Inferior parietal cortex (tissue), 1 donor: ENCODE data around the gene RHBDL1.
A peak's percentile ranks its signal among the peaks of the same experiment; 100 is the strongest.

Experiments used
- DNase-seq: peaks from one replicate; pipeline ENCODE4 v3.0.0-alpha.2; 2016; ENCODE audit errors: extremely low spot score

RHBDL1 gene

DNA sequence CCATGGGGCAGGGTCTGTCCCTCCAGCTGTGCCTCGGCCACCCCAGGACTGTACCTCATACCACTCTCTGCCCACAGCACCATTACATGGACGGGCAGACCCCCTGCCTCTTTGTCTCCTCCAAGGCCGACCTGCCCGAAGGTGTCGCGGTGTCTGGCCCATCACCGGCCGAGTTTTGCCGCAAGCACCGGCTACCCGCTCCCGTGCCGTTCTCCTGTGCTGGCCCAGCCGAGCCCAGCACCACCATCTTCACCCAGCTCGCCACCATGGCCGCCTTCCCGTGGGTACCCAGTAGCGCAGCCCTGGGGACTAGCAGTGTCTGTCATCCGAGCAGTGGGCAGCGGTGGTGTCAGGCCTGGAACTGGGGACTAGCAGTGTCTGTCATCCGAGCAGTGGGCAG is 2.6 kb upstream of the RHBDL1 start:
- DNase-seq, result no peak

DNA sequence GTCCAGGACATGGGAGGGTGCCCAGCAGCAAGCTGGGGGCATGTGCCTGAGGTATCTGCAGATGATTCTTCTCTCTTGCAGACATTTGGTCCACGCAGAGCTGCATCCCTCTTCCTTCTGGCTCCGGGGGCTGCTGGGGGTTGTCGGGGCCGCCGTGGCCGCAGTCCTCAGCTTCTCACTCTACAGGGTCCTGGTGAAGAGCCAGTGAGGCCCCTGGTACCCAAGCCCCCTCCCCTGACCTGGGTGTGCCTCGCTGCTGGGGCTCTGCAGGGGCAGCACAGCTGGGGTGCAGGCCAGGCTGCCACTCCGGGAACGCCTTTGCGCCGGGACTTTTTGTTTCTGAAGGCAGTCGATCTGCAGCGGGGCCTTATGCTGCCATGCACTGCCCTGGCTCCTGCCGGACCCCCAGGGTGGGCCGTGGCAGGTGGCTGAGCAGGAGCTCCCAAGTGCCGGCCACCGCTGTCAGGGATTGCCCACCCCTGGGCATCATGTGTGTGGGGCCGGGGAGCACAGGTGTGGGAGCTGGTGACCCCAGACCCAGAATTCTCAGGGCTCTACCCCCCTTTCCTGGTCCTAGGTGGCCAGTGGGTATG is 2.0 kb upstream of the RHBDL1 start:
- no peak for DNase-seq

DNA sequence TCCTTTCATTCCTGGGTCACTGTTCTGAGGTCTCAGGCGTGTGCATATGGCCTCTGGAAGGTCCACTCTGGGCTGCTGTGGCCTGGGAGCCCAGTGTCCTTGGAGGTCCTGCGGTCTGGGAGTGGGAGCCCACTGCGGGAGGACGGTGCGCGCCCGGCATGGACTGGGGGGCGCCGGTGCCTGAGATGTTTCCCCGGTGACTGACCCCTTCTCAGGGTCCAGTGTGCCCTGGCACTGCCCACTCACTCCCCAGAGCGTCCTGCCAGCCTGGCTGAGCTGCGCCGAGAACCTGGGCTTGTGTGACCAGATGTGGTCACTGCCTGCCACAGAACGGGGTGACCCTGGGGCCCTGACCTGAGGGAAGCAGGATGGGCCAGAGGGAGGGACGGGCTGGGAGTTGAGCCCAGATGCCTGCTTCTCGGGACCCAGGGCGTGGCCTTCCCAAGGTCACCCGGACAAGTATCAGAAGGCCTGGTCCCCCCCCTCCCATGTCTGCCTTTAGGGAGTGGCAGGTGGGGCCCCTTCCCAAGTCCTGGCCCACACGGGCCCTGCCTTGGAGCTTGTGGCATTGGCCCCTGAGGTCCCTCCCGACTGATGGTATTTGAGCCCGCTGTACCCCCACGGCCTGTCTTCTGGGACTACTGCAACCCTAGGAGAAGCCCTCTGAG is 1.1 kb upstream of the RHBDL1 start:
- no peak for DNase-seq

DNA sequence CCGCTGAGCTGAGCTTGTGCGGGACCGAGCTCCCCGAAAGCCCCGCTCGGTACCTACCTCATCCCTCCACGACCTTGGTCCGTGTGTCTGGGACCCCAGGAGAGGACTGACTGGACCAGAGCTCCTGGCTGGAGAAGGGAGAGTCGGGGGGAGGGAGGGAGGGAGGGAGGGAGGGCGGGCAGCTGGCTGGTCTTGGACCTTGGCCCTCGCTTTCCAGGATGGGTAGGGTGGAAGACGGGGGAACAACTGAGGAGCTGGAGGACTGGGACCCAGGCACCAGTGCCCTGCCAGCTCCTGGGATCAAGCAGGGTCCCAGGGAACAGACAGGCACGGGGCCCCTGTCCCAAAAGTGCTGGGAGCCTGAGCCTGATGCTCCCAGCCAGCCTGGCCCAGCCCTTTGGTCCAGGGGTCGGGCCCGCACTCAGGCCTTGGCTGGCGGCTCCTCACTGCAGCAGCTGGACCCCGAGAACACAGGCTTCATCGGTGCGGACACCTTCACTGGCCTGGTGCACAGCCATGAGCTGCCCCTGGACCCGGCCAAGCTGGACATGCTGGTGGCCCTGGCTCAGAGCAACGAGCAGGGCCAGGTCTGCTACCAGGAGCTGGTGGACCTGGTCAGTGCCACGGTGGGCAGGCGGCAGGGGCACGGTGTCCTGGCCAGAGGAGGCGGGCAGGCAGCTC is 553 bp downstream of the RHBDL1 start:
- no peak for DNase-seq

DNA sequence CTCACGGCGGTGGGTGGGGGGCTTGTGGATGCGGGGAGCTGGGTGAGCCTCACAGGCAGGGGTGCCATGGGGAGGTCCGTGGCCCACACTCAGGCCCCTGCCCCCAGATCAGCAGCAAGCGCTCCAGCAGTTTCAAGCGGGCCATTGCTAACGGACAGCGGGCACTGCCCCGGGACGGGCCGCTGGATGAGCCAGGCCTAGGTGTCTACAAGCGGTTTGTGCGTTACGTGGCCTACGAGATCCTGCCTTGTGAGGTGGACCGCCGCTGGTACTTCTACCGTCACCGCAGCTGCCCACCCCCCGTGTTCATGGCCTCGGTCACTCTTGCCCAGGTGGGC is 1.1 kb downstream of the RHBDL1 start:
- no peak for DNase-seq

DNA sequence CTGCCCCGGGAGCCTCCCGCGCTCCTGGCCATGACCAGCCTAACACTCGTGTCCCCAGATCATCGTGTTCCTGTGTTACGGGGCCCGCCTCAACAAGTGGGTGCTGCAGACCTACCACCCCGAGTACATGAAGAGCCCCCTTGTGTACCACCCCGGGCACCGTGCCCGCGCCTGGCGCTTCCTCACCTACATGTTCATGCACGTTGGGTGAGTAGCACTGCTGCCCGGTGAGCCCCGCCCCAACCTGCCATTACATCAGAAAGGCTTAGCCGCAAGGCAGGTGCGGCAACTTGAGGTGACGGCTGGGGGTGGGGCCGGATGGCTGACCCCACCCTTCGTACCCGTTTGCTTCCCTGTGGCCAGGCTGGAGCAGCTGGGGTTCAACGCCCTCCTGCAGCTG is 1.4 kb downstream of the RHBDL1 start:
- no peak for DNase-seq

DNA sequence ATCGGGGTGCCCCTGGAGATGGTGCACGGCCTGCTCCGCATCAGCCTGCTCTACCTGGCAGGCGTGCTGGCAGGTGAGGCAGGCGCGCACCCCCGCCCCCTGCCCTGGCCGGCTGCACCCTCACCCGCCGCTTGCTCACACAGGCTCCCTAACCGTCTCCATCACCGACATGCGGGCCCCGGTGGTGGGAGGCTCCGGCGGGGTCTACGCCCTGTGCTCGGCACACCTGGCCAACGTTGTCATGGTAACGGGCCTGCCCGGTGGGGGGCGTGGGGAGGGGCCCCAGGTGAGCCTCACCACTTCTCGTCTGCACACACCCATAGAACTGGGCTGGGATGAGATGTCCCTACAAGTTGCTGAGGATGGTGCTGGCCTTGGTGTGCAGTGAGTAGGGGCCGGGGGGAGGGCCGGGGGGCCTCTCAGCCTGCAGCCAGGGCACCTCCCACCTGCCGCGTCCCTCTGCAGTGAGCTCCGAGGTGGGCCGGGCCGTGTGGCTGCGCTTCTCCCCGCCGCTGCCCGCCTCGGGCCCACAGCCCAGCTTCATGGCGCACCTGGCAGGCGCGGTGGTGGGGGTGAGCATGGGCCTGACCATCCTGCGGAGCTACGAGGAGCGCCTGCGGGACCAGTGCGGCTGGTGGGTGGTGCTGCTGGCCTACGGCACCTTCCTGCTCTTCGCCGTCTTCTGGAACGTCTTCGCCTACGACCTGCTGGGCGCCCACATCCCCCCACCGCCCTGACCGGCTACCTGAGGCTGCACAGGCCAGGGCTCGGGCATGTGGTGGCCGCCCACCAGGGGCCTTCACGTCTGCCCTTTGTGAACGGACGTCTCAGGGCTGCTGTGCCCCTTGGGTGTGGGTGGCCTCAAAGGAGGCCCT is 2.1 kb downstream of the RHBDL1 start:
- DNase-seq, result no peak

DNA sequence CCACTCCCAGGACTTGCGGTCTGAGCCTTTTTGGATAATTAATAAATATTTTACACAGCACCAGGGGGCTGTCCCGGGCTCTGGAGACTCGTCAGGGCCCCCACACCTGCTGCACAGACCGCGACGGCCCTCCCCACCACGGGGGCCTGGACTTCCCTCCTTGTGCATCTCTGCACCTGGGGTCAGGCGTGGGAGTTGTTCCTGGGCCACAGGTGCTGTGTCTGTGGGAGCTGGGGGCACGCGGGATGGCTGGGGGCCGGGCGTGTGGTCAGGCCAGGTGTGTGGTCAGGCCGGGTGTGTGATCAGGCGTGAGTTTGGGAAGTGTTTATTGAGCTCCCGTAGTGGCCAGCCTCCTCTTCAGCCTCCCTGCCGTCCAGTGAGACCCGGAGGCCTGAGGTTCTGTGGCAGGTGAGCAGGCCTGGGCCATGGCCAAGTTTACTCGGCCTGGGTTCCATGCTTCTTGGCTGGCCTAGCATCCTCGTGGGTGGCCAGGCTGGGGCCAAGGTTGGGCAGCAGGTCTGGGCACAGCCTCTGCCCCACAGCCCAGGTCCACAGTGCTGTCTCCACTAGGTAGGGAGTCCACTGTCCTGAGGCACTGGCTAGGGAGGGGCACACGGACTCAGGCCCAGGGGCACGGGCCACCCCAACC is 2.9 kb downstream of the RHBDL1 start:
- no peak for DNase-seq

DNA sequence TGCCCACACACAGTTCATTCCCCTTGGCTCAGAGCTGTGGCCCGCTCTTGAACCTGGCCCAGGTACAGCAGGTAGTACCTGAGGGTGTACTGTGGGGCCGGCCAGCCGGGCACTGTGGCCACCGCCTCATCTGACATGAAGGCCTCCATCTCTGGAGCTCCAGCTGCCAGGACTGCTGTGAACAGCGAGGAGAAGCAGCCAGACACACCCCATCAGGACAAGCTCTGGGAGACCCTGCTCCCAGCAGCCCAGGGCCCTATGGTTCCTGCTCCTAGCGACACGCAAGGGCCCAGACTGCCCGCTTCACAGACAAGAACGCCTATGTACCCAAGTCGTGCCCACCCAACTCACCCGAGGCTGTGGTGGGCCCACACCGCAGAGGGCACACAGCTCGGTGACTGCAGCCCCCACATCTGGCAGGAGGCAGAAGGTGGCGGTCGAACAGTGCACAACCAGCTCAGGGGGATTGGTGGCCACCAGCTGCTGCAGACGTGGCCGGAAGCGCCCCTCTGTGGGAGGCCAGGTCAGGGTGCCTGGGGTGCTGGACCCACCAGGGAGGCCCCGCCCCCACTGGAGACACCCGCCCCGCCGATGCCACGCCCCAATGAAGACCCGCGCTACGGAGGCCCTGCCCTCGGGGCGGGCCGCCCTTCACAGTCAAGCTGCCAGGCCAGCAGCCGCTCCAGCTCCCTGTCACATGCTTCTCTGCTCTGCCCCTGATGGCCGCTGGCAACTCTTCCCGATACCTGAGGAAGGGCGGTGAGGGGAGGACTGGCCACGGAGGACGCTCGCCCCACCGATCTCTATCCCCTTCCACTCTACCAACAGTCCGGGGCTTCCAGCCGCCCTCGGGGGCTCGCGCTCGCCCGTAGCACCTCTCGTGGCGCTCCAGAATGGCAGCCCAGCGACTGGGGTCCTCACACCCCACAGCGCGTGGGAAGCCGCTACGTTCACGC is 3.7 kb downstream of the RHBDL1 start:
- no peak for DNase-seq

DNA sequence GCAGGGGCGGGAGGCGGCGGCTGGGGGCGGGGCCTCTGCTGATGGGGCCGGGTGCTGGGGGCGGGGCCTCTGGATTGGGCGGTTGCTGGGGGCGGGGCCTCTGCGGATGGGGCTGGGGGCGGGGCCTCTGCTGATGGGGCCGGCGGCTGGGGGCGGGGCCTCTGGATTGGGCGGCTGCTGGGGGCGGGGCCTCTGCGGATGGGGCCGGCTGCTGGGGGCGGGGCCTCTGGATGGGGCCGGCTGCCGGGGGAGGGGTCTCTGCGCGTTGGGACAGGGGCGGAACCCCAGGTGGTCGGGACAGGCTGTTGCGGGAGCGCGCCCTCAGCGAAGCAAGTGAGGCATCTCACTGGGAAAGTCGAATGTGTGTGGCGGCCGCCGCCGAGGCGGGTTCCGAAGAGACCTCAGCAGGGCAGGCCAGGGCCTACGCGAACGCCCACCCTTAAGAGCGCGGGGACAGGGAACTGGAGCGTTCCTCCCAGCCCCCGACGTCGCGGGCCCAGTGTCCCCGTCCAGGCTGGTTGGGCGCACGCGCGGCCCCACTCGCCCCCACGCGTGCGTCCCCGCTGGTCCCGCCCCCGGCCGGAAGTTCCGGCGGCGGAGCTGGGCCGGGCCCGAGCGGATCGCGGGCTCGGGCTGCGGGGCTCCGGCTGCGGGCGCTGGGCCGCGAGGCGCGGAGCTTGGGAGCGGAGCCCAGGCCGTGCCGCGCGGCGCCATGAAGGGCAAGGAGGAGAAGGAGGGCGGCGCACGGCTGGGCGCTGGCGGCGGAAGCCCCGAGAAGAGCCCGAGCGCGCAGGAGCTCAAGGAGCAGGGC is 4.5 kb downstream of the RHBDL1 start, which contains the start of gene STUB1:
STUB1 (plus strand) TSS at position 597 of the 811 bp plus-strand sequence; CDS start at position 713, 116 bp downstream.
- DNase-seq, result peak; percentile 75

DNA sequence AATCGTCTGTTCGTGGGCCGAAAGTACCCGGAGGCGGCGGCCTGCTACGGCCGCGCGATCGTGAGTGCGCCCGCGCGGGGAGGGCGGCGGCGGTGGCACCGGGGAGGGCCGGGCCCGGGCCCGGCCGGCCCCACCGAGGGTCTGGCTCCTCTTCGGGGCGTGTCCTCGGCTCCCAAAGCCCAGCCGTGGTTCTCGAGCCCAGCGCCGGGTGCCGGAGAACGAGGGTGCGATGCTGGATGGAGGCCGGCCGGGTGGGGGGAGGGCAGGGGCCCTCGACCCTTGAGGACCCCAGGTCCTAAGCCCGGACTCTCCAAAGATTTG is 5.1 kb downstream of the RHBDL1 start:
- no peak for DNase-seq

DNA sequence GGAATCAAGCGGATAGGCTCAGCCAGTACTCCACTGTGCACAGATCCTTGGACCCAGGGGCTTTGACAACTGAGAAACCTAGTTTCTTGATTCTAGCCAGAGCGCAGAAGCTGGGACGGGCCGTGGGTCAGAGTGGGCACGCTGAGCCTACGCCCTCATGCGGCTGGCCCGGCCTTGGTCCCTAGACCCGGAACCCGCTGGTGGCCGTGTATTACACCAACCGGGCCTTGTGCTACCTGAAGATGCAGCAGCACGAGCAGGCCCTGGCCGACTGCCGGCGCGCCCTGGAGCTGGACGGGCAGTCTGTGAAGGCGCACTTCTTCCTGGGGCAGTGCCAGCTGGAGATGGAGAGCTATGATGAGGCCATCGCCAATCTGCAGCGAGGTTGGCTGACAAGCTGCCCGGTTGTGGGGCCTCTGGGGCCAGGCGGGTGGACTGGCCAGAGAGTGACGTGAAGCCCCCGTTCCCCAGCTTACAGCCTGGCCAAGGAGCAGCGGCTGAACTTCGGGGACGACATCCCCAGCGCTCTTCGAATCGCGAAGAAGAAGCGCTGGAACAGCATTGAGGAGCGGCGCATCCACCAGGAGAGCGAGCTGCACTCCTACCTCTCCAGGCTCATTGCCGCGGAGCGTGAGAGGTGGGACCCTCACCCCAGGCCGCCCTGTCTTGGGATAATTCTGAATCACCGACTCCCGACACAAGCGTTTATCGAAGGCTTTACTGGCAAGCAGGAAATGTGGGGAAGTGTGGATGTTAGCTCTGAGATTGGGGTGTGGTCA is 5.7 kb downstream of the RHBDL1 start:
- no peak for DNase-seq

DNA sequence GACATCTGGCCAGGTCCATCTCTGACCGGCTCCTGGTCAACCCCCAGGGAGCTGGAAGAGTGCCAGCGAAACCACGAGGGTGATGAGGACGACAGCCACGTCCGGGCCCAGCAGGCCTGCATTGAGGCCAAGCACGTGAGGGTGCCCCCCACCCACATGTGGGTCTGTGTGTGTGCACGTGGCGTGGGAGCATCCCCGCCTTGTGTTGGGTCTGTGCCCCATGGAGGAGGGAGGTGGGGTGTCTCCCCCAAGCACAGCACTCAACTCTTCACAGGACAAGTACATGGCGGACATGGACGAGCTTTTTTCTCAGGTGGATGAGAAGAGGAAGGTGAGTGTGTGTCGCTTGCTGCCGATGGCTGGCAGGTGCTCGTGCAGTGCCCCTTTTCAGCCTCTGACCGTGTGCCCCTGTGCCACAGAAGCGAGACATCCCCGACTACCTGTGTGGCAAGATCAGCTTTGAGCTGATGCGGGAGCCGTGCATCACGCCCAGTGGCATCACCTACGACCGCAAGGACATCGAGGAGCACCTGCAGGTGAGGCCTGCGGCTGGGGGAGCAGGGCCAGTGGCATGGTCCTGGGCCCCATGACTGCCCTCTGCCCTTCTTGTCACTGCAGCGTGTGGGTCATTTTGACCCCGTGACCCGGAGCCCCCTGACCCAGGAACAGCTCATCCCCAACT is 6.4 kb downstream of the RHBDL1 start:
- no peak for DNase-seq

DNA sequence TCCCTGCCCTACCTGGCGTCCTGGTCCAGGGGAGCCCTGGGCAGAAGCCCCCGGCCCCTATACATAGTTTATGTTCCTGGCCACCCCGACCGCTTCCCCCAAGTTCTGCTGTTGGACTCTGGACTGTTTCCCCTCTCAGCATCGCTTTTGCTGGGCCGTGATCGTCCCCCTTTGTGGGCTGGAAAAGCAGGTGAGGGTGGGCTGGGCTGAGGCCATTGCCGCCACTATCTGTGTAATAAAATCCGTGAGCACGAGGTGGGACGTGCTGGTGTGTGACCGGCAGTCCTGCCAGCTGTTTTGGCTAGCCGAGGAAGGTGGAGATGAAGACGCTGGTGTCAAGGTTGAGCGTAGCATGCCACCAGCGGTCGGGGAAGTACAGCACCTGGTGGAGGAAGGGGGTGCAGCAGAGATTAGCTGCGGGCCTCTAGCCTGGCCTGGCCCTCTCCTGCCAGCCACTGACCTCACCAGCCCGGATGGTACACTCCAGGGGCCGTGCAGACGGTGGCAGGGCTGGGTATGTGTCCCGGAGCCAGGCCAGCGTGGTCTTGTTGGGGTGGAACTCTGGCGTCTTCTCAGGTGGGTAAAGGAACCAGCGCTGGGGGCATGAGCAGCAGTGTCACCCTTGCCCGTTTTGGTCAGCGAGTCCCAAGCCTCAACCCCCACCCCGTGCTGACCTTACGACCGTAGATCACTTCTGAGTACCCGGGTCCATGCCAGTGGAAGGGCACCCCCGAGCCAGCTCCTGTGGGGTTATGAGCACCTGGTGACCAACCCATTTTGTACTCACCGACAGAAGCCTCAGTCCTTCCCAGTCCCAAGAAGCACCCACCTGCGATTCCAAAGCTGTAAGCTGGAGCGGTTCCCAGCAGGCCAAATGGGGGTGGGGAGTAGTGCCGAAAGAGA is 7.3 kb downstream of the RHBDL1 start:
- no peak for DNase-seq

DNA sequence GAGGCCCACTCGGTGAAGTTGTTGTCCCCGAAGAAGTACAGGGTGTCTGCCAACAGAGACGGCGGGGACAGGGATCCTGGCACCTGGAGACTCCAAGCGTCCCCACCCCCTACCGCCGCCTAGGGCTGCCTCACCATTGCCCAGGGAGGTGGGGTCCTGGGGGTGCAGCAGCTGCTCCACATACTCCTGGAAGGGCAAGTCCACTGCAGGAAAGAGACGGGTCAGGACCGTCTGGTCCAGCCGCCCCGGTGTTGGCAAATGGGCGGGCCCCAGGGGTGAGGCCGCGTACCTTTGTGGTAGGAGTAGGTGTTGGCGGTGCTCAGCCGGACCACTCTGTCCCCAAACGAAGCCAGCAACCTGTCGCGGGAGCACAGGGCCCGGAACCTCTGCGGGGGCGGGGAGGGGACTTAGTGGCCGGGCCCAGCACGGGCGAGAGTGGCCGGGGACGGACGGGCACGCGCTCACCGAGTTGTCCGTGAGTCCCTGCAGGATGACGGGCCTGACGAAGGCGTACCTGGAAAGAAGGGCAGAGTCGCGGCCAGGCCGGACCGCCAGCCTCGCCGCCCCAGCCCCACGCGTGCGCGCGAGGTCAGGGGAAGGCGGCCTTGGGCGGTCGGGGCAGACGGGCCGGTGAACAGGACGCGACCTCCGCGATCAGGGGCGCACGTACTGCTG is 8.1 kb downstream of the RHBDL1 start:
- DNase-seq, result no peak

DNA sequence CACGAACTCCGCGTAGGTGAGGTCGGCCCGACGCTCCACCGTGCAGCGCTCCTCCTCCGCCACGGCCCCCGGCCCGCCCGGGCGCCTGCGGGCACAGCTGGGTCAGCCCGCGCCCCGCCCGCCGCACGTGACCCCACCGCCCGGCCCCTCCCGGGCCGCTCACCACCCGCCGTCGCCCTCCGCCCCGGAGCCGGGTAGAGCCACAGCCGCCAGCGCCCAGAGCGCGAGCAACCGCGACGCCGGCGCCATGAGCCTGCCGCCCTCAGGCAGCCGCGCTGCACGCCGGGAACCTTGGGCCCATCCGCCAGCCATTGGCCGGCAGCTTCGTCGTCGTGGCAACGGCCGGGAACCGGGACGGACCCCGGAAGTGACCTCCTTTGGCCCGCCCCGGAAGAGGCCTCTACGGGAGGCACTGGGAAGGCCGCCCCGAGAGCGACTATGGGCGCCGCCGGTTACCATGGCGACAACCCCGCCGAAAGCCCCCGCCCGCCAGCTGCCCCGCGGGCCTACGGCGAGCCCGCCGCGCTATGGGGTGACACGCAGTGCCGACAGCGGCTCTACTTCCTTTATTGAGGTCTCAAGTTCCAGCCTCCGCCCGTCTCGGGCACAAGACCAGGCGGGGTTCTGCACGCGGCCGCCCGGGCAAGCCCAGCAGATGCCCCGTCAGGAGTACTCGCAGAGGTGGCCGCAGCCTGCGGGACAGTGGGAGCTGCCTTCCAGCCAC is 8.8 kb downstream of the RHBDL1 start, which contains the start of gene JMJD8:
JMJD8 (minus strand) TSS at position 264 of the 724 bp plus-strand sequence; CDS start at position 249, 15 bp downstream.
- DNase-seq, result peak; percentile 96
